A549 (cell line): ENCODE measurements around the gene NGLY1. TPM values are rescaled to one million over a fixed set of nuclear protein-coding genes. Genes with fewer than 3 reads are reported as not detected.

ENCODE experiments used
- ATAC-seq, 2 experiments: fragments of 200-7000 bp in 1 of 2; fragments of >200 bp in 1 of 2; cut with Nextera tagmentation in 1 of 2; cut with Tn5 transposase in 1 of 2; 3 replicates each; pipeline versions ENCODE4 v1.8.0 to v1.9.1; 2018 to 2020; ENCODE audit warnings: mild to moderate bottlenecking in 1 of 2, moderate library complexity in 1 of 2
- CTCF ChIA-PET: fragments of 300-600 bp; sonication (Branson Sonifier 250); formaldehyde crosslinking; extraction: SDS; loops from one replicate; lab custom pipeline; 2021; ENCODE audit warnings: antibody characterized with exemption, inconsistent platforms; lab: Yijun Ruan, JAX
- POLR2A ChIA-PET: fragments of 350-600 bp; formaldehyde crosslinking; extraction: SDS; loops from one replicate; lab custom pipeline; 2021; ENCODE audit warnings: antibody characterized with exemption, inconsistent platforms; lab: Yijun Ruan, JAX
- DNase-seq, 2 experiments: peaks; one replicate each; pipeline versions ENCODE4 v3.0.0 to v3.0.0-alpha.2; 2011 to 2016; ENCODE audit warnings: low read depth in 1 of 2, low spot score in 1 of 2
- FAIRE-seq: peaks from 2 replicates; lab custom pipeline; 2011; peaks lifted over from hg19 to GRCh38; lab: Jason Lieb, UNC
- H3K27ac ChIP-seq, 2 experiments: fragments of >200 bp; sonication (Bioruptor Twin); formaldehyde crosslinking; 3 replicates each; pipeline ENCODE4 v1.5.1; 2016 to 2017
- H3K4me1 ChIP-seq: fragments of >200 bp; sonication (Bioruptor Twin); formaldehyde crosslinking; 3 replicates; pipeline ENCODE4 v1.6.1; 2016
- H3K4me2 ChIP-seq: fragments of >200 bp; sonication (Bioruptor Twin); formaldehyde crosslinking; 3 replicates; pipeline ENCODE4 v1.6.1; 2016
- H3K4me3 ChIP-seq: fragments of >200 bp; sonication (Bioruptor Twin); formaldehyde crosslinking; 3 replicates; pipeline ENCODE4 v1.5.1; 2016
- H3K9me3 ChIP-seq: fragments of >200 bp; sonication (Bioruptor Twin); formaldehyde crosslinking; 3 replicates; pipeline ENCODE4 v1.6.1; 2016
- ATOH8 ChIP-seq: fragments of 250-450 bp; sonication (Bioruptor Pico); IDR thresholded peaks from 2 replicates; pipeline ENCODE4 v1.5.0; 2020; ENCODE audit warnings: low read depth, mild to moderate bottlenecking, moderate library complexity
- BHLHE40 ChIP-seq: IDR thresholded peaks from 2 replicates; pipeline ENCODE4 v1.6.1; 2012; ENCODE audit warnings: low read depth, low read length, inconsistent platforms
- CEBPB ChIP-seq, 2 experiments: fragments of >200 bp in 1 of 2; sonication (Bioruptor Twin) in 1 of 2; formaldehyde crosslinking in 1 of 2; IDR thresholded peaks; 2 replicates each; pipeline ENCODE4 v1.6.1; 2012 to 2016
- CHD2 ChIP-seq: fragments of 150-350 bp; IDR thresholded peaks from 2 replicates; pipeline ENCODE4 v1.6.1; 2014; ENCODE audit warnings: low read length; ENCODE audit not compliant: partially characterized antibody
- CTCF ChIP-seq: fragments of >200 bp; sonication (Bioruptor Twin); formaldehyde crosslinking; IDR thresholded peaks from 3 replicates; pipeline ENCODE4 v1.5.1; 2016
- E2F6 ChIP-seq: IDR thresholded peaks from 2 replicates; pipeline ENCODE4 v1.6.1; 2012; ENCODE audit warnings: low read depth, borderline replicate concordance
- EHF ChIP-seq: fragments of 250-450 bp; sonication (Bioruptor Pico); IDR thresholded peaks from 2 replicates; pipeline ENCODE4 v1.5.0; 2020; ENCODE audit warnings: mild to moderate bottlenecking
- EP300 ChIP-seq, 2 experiments: fragments of >200 bp; sonication (Bioruptor Twin); formaldehyde crosslinking; IDR thresholded peaks; 2 replicates in 1 of 2; 3 replicates in 1 of 2; pipeline ENCODE4 v1.6.1; 2016 to 2017
- HES2 ChIP-seq: fragments of >200 bp; sonication (Bioruptor Twin); formaldehyde crosslinking; IDR thresholded peaks from 2 replicates; pipeline ENCODE4 v1.6.1; 2016
- HEYL ChIP-seq: fragments of 250-450 bp; sonication (Bioruptor Pico); IDR thresholded peaks from 2 replicates; pipeline ENCODE4 v1.8.0; 2021; ENCODE audit warnings: mild to moderate bottlenecking, moderate library complexity
- HMGXB4 ChIP-seq: fragments of 250-450 bp; sonication (Bioruptor Pico); IDR thresholded peaks from 2 replicates; pipeline ENCODE4 v1.5.0; 2021; ENCODE audit warnings: mild to moderate bottlenecking, moderate library complexity, borderline replicate concordance
- HOXA7 ChIP-seq: fragments of 250-450 bp; sonication (Bioruptor Pico); IDR thresholded peaks from 2 replicates; pipeline ENCODE4 v1.5.0; 2020; ENCODE audit warnings: mild to moderate bottlenecking, moderate library complexity
- HOXB5 ChIP-seq: fragments of 250-450 bp; sonication (Bioruptor Pico); IDR thresholded peaks from 2 replicates; pipeline ENCODE4 v1.5.0; 2020; ENCODE audit warnings: mild to moderate bottlenecking, moderate library complexity
- KDM1A ChIP-seq: fragments of 200-600 bp; sonication (generic); IDR thresholded peaks from 2 replicates; pipeline ENCODE4 v1.6.1; 2016; ENCODE audit warnings: low read depth, mild to moderate bottlenecking
- KDM5A ChIP-seq: fragments of 200-600 bp; sonication (generic); IDR thresholded peaks from 2 replicates; pipeline ENCODE4 v1.6.1; 2016; ENCODE audit warnings: antibody characterized with exemption, mild to moderate bottlenecking
- MAX ChIP-seq: IDR thresholded peaks from 2 replicates; pipeline ENCODE4 v1.6.1; 2012
- MYC ChIP-seq: IDR thresholded peaks from 2 replicates; pipeline ENCODE4 v1.6.1; 2012; ENCODE audit warnings: mild to moderate bottlenecking, inconsistent platforms, low read length, improper control_type of control experiment, borderline replicate concordance
- NR3C1 ChIP-seq: fragments of >200 bp; sonication (Bioruptor Twin); formaldehyde crosslinking; IDR thresholded peaks from 3 replicates; pipeline ENCODE4 v1.6.1; 2017
- PBX3 ChIP-seq: IDR thresholded peaks from 2 replicates; pipeline ENCODE4 v1.6.1; 2012
- PHF8 ChIP-seq: fragments of 200-600 bp; sonication (generic); IDR thresholded peaks from 2 replicates; pipeline ENCODE4 v1.6.1; 2016; ENCODE audit warnings: low read depth, mild to moderate bottlenecking, antibody characterized with exemption, moderate library complexity, borderline replicate concordance
- RCOR1 ChIP-seq: fragments of 150-350 bp; IDR thresholded peaks from 2 replicates; pipeline ENCODE4 v1.6.1; 2014; ENCODE audit warnings: antibody characterized with exemption, low read length, low read depth
- RNF2 ChIP-seq: fragments of 200-600 bp; sonication (generic); IDR thresholded peaks from 2 replicates; pipeline ENCODE4 v1.6.1; 2016; ENCODE audit warnings: low read depth, mild to moderate bottlenecking, antibody characterized with exemption, moderate library complexity, borderline replicate concordance
- TFCP2L1 ChIP-seq: fragments of 250-450 bp; sonication (Bioruptor Pico); IDR thresholded peaks from 2 replicates; pipeline ENCODE4 v1.5.0; 2021; ENCODE audit warnings: mild to moderate bottlenecking
- TP53 ChIP-seq: fragments of 250-450 bp; sonication (Bioruptor Pico); IDR thresholded peaks from 2 replicates; pipeline ENCODE4 v1.5.0; 2021; ENCODE audit warnings: mild to moderate bottlenecking, moderate library complexity
- USF2 ChIP-seq: fragments of 450-650 bp; IDR thresholded peaks from 2 replicates; pipeline ENCODE4 v1.6.1; 2014; ENCODE audit warnings: antibody characterized with exemption
- ZC3H11A ChIP-seq: fragments of 450-650 bp; IDR thresholded peaks from 2 replicates; pipeline ENCODE4 v1.6.1; 2014; ENCODE audit warnings: antibody characterized with exemption, mild to moderate bottlenecking
- ZFP36 ChIP-seq: fragments of 450-650 bp; IDR thresholded peaks from 2 replicates; pipeline ENCODE4 v1.6.1; 2014; ENCODE audit warnings: borderline replicate concordance; ENCODE audit not compliant: partially characterized antibody
- WGBS: methylation state at CpG from one replicate; pipeline ENCODE4 v1.1.6; 2017; ENCODE audit errors: missing lambda C conversion rate; 5-methylcytosine and 5-hydroxymethylcytosine counted together
- polyA plus RNA-seq, 4 experiments: library from polyadenylated mRNA; depleted of rRNA in 3 of 4; stranded (reverse); fragments of >200 nt; fragmentation: RNase III in 1 of 4; extraction: RNeasy Plus Mini Kit Qiagen cat#74134 plus additional on column Dnase treatment in 1 of 4; gene quantifications; 2 replicates in 3 of 4; 3 replicates in 1 of 4; pipeline ENCODE4 v1.2.3, GENCODE V29; 2011 to 2017

Gene NGLY1
- polyA plus RNA-seq, 2 of the 4 experiments (the other 2 are of a cell fraction), result 25.2 to 29.2 TPM

- Histone ChIP-seq H3K27ac (no peak overlapping the region), H3K9me3 (no peaks in the 10 kb centered on the region)
- FAIRE-seq, result no peak
- no peak for ATAC-seq
- DNase-seq, result no peak
- TF ChIP-seq HES2 (no peak), ATOH8 (no peak), HEYL (no peak), E2F6 (no peak), KDM5A (no peak), MAX (no peak), ZC3H11A (no peak), KDM1A (no peak), TP53 (CRISPR knock-in tag) (no peak), NR3C1 (no peak), CTCF (no peak), EP300 (IDR thresholded peaks at IDR 0.05) (no peak)
- TF ChIP-seq, all 56 proteins: peak for 0
- no peak overlapping the region for H3K4me2 ChIP-seq
- CTCF ChIA-PET, result no interaction called here
- POLR2A ChIA-PET, result no interaction called here
- H3K4me1 ChIP-seq, result no peaks in the 10 kb centered on the region
- WGBS, result 93% methylated on average over 2 of the region's 2 CpGs
- H3K4me3 ChIP-seq, result no peak overlapping the region
Measured at GRCh38 chr3:25723802-25724201, 59.4 kb downstream of the NGLY1 start.

GRCh38 chr3:25719321-25719720, 63.9 kb downstream of the NGLY1 start:
- ChIA-PET CTCF (no interaction called here), POLR2A (no interaction called here)
- no peak for ATAC-seq
- H3K4me2 ChIP-seq, result no peak overlapping the region
- DNase-seq, result no peak
- no peak overlapping the region for H3K27ac ChIP-seq
- H3K4me1 ChIP-seq, result no peaks in the 10 kb centered on the region
- no peak for FAIRE-seq
- WGBS, result 86% methylated on average over 1 of the region's 1 CpG
- H3K4me3 ChIP-seq, result no peak overlapping the region
- H3K9me3 ChIP-seq, result 0 out of 3 replicates have a peak, but pooled peaks cover 3% of the 10 kb centered on the region
- TF ChIP-seq CEBPB (IDR thresholded peaks at IDR 0.05), result no peak
- TF ChIP-seq PHF8, result no peak
- no peak for TF ChIP-seq HOXB5 (CRISPR knock-in tag)
- TF ChIP-seq EP300 (IDR thresholded peaks at IDR 0.05), result no peak
- no peak for TF ChIP-seq KDM1A
- TF ChIP-seq NR3C1, result no peak
- TF ChIP-seq USF2, result no peak
- no peak for TF ChIP-seq RNF2
- no peak for TF ChIP-seq BHLHE40
- no peak for TF ChIP-seq CHD2
- TF ChIP-seq MYC, result no peak
- TF ChIP-seq ZFP36, result no peak
- no peak for TF ChIP-seq EHF (CRISPR knock-in tag)
- TF ChIP-seq TFCP2L1 (CRISPR knock-in tag), result no peak
- TF ChIP-seq RCOR1, result no peak
- no peak for TF ChIP-seq HMGXB4 (CRISPR knock-in tag)
- TF ChIP-seq HOXA7 (CRISPR knock-in tag), result no peak
- TF ChIP-seq PBX3, result no peak
